GM18505 (cell line): ENCODE results near the gene DPP10.

Experiments
- ATAC-seq: cut with Tn5 transposase; IDR thresholded peaks from one replicate; pipeline ENCODE4 v1.9.1; 2021; ENCODE audit not compliant: unreplicated experiment
- POLR2A ChIP-seq: IDR thresholded peaks from 4 replicates; pipeline ENCODE4 v1.6.1; 2011; ENCODE audit warnings: borderline replicate concordance; ENCODE audit not compliant: insufficient read depth, insufficient read length; ENCODE audit errors: extremely low read depth

The DPP10 gene

DNA sequence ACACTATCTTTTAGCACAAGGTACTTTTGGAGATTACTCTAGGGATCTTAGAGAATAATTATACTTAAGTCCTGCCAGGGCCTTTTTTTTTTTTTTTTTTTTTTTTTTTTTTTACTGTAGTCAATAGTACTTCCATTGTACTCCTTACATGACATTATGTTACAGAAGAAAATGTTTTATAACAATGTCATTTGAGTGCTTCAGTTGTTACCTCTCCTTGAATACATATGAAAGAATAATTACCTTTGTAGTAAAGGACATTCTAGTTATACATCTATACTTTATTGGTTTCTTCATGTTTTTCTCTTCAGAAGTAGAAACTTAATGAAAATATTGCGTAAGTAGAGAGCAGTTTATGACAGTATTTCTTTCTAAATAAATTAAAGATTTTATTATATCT is 834.9 kb downstream of the DPP10 start:
- no peak for ATAC-seq
- TF ChIP-seq POLR2A: no peak

DNA sequence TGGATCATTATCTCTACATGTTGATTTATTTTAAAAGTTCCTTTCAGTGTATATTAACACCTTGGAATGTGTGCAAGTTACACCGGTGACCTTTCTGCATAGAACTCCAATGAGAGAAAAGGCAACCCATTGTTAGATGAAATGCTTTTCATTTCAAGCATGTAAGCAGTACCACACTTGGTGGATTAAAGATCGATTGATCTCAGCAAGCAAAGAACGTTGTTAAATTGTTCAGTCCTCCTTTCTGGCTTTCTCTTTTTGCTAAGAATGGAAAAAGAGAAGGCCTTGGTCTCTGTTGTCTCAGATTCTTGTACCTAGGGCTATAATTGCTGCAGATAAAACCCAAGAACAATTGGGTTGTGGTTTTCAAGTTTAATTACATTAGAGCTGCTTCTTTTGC is 843.0 kb downstream of the DPP10 start:
- no peak for ATAC-seq
- no peak for TF ChIP-seq POLR2A

DNA sequence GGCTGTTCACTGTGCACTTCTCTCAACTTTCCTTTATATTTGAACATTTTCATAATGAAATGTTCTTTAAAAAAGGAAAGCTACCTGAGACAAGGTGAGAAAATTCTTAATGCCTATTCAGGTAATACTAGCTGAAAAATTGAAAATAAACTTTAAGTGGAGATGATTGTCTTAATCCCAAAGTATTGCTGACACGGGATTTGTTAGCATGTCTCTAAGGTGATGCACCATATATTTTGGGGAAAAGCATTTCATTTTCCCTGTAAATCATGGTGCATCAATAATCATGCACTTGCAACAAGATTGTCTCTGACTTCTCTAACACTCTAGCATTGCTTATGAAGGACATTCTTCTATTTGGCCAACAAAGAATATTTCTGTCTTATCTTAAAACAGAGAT is 848.0 kb downstream of the DPP10 start:
- no peak for TF ChIP-seq POLR2A
- ATAC-seq: no peak

- no peak for TF ChIP-seq POLR2A
- ATAC-seq: no peak
Observed at GRCh38 chr2:115292742-115293141, 850.3 kb downstream of the DPP10 start.

DNA sequence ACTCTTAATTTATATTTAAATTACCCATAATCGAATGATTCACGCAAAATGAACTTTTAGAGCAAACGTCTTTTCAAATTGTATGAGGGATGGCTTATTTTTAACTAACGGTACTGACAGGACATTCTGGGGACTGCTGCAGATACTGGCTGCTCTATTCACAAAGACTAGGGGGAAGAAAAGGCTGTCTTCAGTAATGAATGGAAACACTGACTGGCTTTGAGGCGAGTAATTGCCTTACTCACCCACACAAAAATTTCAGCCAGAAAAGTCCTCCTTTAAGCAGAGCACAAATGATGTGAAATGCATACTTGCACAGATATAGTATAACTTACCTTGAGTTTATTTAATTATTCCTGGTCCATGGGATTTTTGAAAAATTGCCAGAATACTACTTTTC is 852.6 kb downstream of the DPP10 start:
- no peak for ATAC-seq
- no peak for TF ChIP-seq POLR2A

- no peak for ATAC-seq
- TF ChIP-seq POLR2A: no peak
Observed at GRCh38 chr2:115297056-115297455, 854.6 kb downstream of the DPP10 start.

GRCh38 chr2:115299199-115299598 is 856.8 kb downstream of the DPP10 start:
- ATAC-seq: no peak
- TF ChIP-seq POLR2A: no peak

- no peak for ATAC-seq
Observed at GRCh38 chr2:115305712-115306111, 863.3 kb downstream of the DPP10 start.

GRCh38 chr2:115314119-115314518 is 871.7 kb downstream of the DPP10 start:
- no peak for TF ChIP-seq POLR2A
- no peak for ATAC-seq

More at GRCh38 chr2:115305712-115306111, 863.3 kb downstream of the DPP10 start:
- TF ChIP-seq POLR2A: no peak

- ATAC-seq: no peak
- no peak for TF ChIP-seq POLR2A
Observed at GRCh38 chr2:115327061-115327460, 884.6 kb downstream of the DPP10 start.

GRCh38 chr2:115359550-115359949 is 917.1 kb downstream of the DPP10 start:
- no peak for ATAC-seq

GRCh38 chr2:115364093-115364492 is 921.7 kb downstream of the DPP10 start:
- no peak for ATAC-seq
- TF ChIP-seq POLR2A: no peak

More at GRCh38 chr2:115359550-115359949, 917.1 kb downstream of the DPP10 start:
- TF ChIP-seq POLR2A: no peak

DNA sequence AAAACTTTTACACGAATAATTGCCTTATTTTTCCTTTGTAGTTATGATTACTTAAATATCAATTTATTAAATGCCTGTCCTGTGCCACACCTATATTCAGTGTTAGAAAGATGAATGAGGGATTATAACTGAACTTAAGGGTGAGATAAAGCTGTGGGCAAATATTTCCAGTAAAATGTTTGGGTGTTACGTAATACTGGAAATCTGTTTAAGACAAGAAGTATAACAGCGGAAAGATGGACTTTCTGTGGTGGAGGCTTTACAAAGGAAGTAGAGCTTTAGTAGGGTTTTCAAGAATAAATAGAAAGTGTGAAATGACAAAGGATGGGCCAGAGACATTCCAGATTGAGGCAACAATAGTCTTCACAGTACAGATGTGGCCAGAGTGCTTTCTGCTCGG is 927.0 kb downstream of the DPP10 start:
- no peak for ATAC-seq
- no peak for TF ChIP-seq POLR2A

- no peak for TF ChIP-seq POLR2A
- no peak for ATAC-seq
Observed at GRCh38 chr2:115374981-115375380, 932.5 kb downstream of the DPP10 start.

DNA sequence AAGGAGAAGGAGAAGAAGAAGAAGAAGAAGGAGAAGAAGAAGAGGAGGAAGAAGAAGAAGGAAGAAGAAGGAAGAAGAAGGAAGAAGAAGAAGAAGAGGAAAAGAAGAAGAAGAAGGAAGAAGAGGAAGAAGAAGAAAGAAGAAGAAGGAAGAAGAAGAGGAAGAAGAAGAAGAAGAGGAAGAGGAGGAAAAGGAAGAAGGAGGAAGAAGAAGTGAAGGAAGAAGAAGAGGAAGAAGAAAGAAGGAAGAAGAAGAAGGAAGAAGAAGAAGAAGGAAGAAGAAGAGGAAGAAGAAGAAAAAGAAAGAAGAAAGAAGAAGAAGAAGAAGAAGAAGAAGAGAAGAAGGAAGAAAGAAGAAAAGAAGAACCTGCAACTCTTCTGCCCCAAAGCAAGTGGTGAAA is 942.0 kb downstream of the DPP10 start:
- TF ChIP-seq POLR2A: no peak

DNA sequence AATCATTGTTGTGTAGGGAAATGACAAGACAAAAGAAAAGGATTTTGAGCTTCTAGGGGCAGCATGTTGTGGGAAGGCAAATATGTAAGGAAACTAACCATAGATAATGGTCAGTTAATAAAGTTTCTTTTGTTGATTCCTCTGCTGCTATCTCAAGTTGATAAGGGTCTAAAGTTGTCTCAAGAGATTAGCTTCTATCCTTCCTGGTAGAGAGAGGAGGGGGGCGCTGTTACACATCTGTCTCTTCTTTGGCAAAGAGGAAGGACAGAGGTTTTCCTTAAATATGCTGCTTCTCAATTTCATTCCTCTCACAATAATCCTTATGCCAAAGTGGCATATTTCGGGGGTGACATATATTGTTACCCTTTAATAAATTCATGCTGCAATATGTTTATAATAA is 944.0 kb downstream of the DPP10 start:
- no peak for ATAC-seq
- no peak for TF ChIP-seq POLR2A

More for the DNA sequence above, 942.0 kb downstream of the DPP10 start:
- no peak for ATAC-seq

DNA sequence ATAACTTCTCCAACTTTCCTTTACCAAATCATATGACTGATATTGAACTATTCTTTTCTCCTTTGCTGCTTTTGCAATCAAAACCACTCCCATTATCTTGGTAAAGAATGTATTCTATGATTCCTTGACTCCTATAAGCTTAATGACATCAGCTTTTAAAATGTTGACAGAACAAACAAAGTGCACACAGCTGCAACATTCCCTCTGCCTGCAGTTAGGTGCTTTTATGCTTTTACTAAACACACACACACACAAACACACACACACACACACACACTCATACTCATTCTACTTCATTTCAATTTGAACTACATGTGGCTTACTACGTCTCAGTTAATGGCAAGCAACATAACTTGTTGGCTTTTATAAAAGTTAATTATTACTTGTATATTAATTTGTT is 946.6 kb downstream of the DPP10 start:
- ATAC-seq: no peak
- TF ChIP-seq POLR2A: no peak
